ENCODE results near the gene TMEM80.

TMEM80 gene

GRCh38 chr11:749731-750130 is 54.1 kb downstream of the TMEM80 start:
- no peak for DNase-seq
- peaks cover 9% of the 10 kb centered on the region for H3K36me3 ChIP-seq (replicated peaks)
- no peak overlapping the region for H3K27ac ChIP-seq
- H3K4me3 ChIP-seq (ENCODE audit: low read depth, low read length) = no peak overlapping the region
- H3K27me3 ChIP-seq (replicated peaks) = no peaks in the 10 kb centered on the region
- TF ChIP-seq CTCF (IDR thresholded peaks at IDR 0.05; ENCODE audit: low read depth, low read length, missing control alignments) = no peak
- in situ Hi-C loops (cut with HindIII; ENCODE audit: low pct_ligation_motif_present, low sequenced_read_pairs) = no loop called here
